Measurements from ENCODE around the gene TENT4A.
"Not testable (repeated sequence)": the region's sequence is repeated elsewhere in the genome, so short reads cannot be mapped to it uniquely, and the experiment has no call there.

Gene TENT4A
- long read RNA-seq, donor 1, full-length matches to known transcripts, result 1 of 1 reads
- long read RNA-seq, donor 1, partial matches to known transcripts, result 0 of 1 reads
- long read RNA-seq, donor 1, other reads (novel, unspliced or antisense), result 0 of 1 reads
- long read RNA-seq, donor 2, full-length matches to known transcripts, result 1 of 1 reads
- long read RNA-seq, donor 2, partial matches to known transcripts, result 0 of 1 reads
- long read RNA-seq, donor 2, other reads (novel, unspliced or antisense), result 0 of 1 reads
- long read RNA-seq, donor 3, result 0 reads
- long read RNA-seq, donor 4, full-length matches to known transcripts, result 1 of 1 reads
- long read RNA-seq, donor 4, partial matches to known transcripts, result 0 of 1 reads
- long read RNA-seq, donor 4, other reads (novel, unspliced or antisense), result 0 of 1 reads
- long read RNA-seq, donor 5, full-length matches to known transcripts, result 4 of 4 reads
- long read RNA-seq, donor 5, partial matches to known transcripts, result 0 of 4 reads
- long read RNA-seq, donor 5, other reads (novel, unspliced or antisense), result 0 of 4 reads
- long read RNA-seq, donor 6, full-length matches to known transcripts, result 2 of 2 reads
- long read RNA-seq, donor 6, partial matches to known transcripts, result 0 of 2 reads
- long read RNA-seq, donor 6, other reads (novel, unspliced or antisense), result 0 of 2 reads
- long read RNA-seq, donor 7, full-length matches to known transcripts, result 3 of 17 reads
- long read RNA-seq, donor 7, partial matches to known transcripts, result 14 of 17 reads
- long read RNA-seq, donor 7, other reads (novel, unspliced or antisense), result 0 of 17 reads
- long read RNA-seq, donor 8, full-length matches to known transcripts, result 1 of 7 reads
- long read RNA-seq, donor 8, partial matches to known transcripts, result 6 of 7 reads
- long read RNA-seq, donor 8, other reads (novel, unspliced or antisense), result 0 of 7 reads

DNA sequence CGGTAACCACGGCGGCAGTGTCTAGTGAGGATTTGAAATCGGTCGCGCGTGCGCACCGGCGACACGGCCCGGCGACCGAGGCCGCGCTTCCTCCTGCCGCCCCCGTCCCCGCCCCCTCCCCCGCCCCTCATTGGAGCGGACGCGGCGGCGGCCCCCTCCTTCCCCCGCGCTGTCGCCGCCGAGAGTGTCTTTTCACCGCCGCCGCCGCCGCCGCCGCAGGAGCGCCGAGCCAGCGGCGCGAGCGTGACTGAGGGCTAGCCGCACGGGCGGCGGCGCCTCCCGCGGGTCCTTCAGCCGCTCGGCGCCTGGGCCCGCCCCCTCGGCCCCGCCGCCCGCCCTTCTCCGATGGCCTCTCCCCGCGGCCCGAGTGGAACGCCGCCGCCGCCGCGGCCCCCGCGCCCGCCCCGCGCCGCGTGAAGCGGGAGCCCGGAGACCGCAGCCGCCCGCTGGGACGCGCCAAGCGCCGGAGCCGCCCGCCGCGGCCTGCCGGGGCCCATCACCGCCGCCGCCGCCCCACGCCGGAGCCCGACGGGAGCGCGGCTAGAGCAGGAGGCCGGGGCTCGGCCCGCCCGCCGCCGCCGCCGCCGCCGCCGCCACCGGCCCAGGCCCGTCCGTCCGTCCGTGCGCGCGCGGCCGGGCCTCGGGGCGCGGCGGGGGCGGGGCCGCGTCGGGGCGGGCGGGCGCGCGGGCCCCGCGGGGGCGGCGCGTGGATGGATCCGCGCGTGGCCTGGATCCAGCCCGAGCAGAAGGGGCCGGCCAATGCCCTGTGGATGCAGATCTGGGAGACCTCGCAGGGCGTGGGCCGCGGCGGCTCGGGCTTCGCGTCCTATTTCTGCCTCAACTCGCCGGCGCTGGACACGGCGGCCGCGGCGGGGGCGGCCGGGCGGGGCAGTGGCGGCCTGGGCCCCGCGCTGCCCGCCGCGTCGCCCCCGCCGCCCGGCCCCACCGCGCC is at the start of gene TENT4A:
TSS of gene TENT4A (plus strand) at position 159 of the 952 bp plus-strand sequence. CDS start at position 711, 552 bp downstream.
- DNase-seq, result no peak

DNA sequence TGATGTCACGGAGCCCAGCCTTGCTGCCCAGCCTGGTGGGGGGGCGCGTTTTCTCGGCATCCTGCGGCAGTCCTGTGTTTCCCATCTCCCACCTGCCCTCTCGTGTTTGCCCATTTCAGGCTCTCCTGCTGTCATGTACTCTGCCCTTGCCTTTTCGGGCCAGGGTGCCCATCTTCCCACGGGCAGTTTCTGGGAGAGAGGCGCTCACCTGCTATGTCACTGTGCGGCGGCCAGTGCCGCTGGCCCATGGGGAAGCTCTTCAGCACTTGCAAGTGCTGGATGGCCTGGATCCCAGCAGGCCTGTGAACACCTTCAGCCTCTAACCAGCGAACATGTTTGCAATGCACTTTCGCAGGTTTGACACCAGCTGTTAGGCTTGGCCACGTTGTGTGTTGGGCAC is 46.5 kb upstream of the TENT4A start:
- DNase-seq, result no peak

DNA sequence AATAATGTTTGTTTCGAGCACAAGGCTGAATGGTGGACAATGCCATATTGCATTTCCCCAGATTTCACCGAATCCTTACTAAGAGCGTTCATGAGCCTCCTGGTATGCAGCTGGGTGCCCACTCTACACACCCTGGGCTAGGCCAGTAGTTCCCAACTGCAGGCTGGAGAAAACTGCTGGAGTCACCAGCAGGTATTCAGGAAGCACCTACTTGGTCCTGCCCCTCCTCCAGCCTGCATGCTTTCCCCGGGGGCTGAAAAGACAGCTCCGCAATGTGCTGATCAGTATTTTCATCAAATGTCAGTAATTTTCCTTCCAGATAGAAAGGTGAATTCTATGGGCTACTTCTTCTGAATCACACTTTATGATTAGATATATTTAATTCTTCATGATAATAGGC is 45.6 kb upstream of the TENT4A start:
- no peak for DNase-seq

DNA sequence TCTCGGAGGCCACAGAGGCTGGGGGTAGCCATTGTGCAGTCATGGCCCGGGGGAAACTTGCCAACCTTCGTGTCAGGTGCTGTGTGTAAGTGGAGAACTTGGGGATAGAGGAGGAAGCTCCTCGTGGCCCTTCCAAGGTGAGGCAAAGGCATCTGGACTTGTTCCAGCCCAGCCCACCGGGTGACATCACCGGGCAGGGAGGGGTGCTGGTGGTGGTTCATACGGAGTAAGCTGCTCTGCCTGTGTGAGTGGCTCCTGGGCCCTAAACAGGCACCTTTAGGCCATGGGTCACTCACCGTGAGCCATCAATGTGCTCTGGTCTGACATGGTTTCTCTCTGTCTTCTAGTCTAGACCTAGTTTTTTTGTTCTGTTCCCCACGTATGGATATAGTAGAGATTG is 44.5 kb upstream of the TENT4A start:
- not testable (repeated sequence) for DNase-seq

DNA sequence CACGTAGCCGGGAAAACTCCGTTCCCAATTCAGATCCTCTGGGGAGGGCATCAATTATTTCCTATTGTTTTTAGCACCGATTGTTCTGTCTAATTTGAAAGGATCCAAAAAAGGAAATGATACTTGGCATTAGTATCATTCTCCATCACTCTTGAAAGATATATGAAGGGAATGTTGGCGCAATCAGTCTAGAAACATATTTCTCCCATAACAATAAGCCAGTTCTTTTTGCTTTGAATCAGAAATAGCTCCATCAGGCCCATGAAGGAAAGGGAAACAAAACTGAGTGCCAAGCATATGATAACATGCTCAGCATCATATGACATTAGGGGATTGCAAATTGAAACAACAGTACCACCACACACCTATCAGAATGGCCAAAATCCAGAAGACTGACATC is 40.2 kb upstream of the TENT4A start:
- no peak for DNase-seq

DNA sequence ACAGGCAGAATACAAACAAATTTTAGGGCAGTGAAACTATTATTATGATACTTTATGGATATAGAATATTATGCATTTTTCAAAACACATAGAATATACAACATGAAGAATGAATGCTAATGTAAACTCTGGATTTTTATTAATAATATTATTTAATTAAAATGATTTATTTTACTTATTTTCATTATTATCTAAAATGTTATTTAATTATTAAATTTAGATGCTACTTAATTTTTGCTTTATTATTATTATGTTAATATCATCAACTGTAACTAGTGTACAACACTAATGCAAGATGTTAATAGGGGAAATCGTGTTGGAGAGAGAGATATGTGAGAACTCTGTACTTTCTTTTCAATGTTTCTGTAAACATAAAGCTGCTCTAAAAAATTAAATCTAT is 39.3 kb upstream of the TENT4A start:
- no peak for DNase-seq

DNA sequence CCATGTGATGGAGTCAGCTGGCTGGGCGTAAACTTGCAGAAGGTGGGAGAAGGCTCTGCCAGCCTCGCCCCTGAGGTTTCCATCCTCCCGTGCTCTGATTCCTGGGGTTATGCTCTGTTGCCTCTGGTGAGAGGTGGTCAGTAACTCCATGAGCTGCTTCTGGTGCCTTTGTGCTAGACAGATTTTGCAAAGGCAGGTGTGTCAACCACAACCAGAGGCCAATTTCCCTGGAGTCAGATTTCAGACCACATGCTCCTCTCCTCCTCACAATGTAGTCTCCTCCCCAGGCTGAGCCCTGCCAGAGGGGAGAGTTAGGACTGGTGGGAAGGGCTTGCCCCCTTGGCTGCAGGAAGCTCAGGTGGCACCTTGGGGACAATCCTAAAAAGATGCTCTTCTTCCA is 38.8 kb upstream of the TENT4A start:
- DNase-seq, result no peak

DNA sequence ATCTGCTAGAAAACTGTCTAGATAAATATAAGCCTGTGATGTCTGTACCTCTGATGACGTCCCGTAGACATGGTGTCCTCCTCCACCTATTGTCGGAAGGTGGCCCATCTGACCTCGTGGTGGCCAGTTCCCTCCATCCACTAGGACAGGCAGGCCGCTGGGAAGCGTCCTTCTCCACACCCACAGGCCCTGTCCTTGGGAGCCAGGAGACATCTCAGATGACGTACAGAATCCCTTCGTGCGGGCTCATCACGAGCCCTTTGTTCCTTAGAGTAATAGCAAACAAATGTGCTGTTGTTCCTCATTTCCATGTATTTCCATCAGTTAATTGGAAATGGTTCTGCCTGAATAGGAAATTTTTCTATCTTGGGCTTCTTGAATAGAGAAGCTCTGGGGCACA is 38.3 kb upstream of the TENT4A start:
- DNase-seq, result no peak

DNA sequence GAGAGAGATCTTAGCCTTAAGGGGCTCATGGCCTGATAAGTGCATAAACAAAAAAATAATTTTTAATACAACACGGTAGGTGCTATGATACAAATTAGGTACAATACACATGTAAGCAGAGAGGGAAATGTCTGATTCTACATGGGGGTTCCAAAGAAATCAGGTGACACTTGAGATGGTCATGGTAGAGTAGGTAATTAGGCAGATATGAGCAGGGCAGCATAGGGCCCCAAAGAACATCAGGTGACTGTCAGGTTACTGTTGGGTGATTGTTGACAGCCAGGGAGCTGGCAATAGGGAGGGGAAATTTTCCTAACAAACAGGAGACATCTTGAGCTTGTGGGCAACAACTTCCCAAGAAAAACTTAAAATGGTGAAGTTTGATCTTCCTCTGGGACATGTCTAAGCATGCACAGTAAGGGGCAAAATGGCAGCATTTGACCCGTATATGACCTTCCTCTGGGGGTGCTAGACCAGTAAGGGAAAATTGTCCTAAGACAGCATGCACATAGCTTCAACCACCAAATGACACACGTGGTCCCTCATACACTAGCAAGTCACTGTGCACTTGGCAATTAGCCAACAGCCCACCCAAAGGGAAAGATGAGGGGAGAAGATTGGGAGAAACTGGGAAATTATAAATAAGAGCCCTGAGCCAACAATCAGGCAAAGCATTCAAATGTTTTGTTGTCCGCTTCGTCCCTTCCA is 37.3 kb upstream of the TENT4A start:
- no peak for DNase-seq

DNA sequence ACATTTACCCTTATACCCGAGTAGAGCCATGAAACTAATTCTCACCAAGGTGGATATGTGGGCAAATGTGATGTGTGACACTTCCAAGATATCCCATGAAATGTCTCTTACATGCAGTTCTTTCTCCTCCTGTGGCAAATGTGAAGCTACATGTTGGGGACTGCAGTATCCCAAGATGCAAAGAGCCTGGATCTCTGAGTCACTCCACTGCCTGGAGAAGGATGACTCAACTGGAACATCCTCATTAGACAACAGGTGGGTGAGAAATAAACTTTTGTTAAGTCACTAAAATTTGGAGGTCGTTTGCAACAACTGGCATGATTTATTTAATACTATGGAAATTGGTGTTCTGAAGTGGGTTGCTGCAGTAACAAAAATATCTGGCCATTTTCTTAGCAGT is 36.5 kb upstream of the TENT4A start:
- no peak for DNase-seq

DNA sequence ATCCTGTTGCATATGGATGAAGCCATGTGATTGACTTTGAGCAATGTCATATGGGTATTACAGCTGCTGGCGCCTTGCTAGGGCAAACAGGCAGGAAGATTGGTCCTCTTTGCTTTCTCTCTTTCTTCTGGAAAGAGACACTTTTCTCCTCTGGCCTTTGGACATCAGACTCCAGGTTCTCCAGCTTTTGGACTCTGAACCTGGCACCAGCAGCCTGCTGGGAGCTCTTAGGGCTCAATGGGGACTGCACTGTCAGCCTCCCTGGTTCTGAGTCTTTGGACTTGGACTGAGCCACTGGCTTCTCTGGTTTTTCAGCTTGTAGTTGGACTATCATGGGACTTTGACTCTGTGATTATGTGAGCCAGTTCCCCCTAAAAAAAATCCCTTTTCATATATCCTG is 34.8 kb upstream of the TENT4A start:
- DNase-seq, result no peak

DNA sequence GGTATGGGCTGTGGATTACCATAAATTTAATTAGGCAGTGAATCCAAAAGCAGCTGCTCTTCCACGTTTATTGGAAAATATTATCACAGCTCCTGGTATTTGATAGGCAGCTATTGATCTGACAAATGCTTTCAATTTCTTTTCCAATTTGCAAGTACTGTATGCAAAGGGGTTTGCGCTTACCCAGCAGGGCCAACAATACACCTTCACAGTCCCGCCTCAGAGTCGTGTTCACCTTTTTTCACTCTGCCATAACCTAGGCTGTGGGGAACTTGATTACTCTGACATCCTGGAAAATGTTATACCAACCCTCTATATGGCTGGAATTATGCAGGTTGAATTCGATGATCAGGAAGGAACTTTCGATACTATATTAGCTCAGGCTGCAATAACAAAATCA is 32.3 kb upstream of the TENT4A start:
- DNase-seq, result no peak

DNA sequence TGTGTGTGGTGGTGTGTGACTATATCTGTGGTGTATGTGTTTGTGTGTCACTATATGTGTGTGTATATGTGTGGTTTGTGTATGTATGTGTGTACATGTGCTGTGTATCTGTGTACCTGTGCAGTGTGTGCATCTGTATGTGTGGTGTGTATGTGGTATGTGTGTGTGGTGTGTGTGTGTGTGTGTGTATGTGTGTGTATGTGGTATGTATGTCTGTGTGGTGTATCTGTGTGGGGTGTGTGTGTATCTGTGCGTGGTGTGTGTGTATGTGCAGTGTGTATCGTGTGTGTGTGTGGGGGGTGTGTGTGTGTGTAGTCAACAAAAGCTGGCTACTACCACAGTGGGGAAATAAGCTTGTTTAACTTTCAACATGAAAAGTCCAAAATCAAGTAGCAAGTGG is 31.6 kb upstream of the TENT4A start:
- DNase-seq, result no peak

DNA sequence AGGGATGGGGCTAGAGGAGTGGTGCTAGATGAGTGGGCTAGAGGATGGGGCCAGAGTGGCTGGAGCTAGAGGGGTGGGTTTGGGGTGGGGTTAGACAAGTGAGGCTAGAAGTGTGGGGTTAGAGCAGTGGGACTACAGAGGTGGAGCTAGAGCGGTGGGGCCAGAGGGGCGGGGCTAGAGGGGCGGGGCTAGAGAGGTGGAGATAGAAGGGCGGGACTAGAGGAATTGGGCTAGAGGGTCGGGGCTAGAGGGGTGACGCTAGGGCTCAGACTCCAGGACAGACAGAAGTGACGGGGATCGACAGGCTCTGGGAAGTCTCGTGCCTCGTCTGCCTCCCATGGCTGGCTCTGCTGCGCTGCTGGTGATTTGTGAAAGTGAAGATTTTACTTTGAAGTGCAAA is 31.0 kb upstream of the TENT4A start:
- DNase-seq, result no peak

DNA sequence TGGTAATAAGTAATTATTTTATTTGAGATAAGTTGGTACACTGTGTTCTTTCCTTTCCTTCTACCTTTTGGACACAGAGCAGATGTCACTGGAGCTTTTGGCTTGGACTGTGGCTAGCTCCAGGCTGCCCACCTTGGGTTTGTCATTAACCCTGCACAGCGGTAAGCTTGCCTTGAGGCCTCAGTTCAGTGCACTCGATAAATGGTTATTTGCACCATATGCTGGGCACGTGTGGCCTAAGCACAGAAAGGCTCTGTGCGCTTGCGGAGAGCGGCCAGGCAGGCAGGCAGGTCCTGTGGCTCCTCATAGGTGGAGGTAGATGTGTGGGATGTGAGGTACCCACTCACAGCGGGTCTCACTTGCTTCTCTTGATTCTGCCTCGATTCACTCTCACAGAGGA is 30.0 kb upstream of the TENT4A start:
- no peak for DNase-seq

DNA sequence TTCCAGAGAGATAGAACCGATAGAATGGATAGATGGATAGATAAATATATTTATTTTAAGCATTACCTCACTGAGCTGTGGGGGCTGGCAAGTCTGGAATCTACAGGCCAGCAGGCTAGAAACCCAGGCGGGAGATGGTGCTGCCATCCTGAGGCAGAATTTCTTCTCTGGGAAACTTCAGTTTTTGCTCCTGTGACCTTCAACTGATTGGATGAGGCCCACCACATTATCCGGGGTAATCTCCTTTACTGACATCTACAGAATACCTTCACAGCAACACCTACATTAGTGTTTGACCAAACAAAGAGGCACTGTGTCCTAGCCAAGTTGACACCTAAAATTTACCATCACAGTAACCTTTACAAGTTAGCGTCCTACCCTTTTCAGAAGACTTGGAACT is 29.2 kb upstream of the TENT4A start:
- no peak for DNase-seq

DNA sequence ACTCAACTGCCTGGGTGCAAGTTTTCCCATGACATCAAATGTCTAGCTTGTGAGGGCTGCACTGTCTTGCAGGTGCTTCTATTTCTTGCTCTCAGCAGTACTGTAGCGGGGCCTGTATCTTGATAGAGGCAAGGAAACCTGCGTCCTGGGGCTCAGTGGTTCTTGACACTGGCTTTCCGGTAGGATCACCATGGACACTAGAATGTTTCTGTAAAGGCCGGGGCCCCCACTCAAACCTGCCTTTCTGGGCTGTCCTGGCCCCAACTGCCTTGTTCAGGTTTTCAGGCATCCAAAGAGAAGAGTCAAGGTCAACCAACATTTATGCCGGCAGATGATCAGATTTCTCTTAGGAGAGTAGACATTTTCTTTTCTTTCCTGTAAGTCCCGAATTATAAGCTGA is 26.7 kb upstream of the TENT4A start:
- DNase-seq, result no peak

DNA sequence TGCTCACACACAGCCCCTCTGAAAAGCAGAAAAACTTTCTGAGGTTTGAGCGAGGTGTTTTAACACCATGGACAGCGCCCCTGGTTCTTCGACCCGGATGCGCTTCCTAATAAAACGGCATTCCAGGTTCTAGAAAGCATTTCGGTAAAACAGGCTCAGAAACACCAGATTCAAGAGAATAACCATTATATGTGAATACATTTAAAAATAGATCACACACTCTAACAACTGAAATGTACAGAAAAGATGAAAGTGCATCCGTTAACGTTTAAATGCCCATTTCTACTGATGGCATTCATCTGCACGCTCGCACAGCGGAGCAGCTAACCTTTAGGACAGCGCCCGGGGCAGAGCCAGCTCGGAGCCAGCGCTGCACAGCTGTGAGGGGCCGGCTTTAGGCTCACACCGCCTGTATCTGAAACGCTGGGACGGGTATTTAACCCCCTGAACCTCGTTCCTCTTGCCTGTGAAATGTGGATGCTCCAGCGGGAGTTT is 26.3 kb upstream of the TENT4A start:
- peak; percentile 70 for DNase-seq

DNA sequence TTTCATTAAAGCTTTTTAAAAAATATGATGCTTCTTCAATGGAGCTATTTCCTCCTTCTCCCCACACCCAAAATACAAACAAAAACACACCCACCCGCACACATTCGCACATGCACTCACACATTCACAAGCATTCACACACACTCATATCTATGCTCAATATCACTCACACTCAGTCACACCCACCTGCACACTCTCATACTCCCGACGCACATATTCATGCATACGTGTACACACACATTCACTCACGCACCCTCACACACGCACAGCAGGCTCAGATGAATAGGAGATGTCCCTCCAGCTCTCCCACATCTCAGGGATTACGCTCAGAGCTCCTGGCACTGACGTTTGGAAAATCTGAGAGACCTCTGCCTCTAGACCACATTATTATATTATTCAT is 25.7 kb upstream of the TENT4A start:
- no peak for DNase-seq

DNA sequence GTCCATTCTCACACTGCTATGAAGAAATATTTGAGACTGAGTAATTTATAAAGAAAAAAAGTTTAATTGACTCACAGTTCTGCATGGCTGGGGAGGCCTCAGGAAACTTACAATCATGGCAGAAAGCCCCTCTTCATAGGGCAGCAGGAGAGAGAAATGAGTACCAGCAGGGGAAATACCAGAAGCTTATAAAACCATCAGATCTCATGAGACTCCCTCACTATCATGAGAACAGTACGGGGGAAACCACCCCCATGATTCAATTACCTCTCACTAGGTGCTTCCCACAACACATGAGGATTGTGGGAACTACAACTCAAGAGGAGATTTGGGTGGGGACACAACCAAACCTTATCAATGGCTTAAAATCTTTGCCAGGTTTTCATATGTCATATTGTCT is 20.3 kb upstream of the TENT4A start:
- no peak for DNase-seq

DNA sequence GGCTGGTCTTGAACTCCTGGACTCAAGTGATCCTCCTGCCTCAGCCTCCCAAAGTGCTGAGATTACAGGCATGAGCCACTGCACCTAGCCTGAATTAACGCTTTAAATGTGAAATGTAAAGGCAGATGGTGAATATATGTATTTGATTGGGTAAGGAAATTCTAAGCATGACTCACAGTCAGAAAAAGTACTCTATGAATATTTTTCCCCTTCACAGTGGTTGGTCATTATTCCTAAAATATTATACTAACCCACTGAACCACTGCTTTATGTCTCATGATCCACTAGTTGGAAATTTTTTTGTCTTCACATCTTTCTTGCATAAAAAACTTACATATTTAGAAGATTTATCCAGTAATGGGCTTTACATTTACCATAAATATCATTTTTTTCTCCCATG is 14.5 kb upstream of the TENT4A start:
- no peak for DNase-seq

DNA sequence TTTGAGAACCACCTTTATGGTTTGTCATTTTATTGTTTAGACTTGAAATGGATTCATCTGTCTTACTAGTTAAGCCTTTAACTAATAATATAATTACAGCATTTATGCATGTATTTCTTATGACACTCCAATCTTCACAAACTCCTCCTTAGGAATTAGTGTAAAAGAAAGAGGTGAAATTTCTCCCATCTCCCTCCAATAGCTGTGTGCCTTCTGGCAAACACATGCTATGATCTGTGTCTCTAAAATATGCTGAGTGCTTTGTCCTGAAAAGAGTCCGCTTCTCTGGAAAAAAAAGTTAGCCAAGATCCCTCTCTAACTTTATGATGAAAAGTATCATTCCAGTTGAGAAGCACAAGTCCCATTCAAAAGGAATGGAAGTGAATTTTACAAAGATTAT is 13.9 kb upstream of the TENT4A start:
- DNase-seq, result no peak

Data from right kidney (tissue), 9 donors.